Measurements from ENCODE around the gene USP3. TPM values are rescaled to one million over a fixed set of nuclear protein-coding genes. Genes with fewer than 3 reads are reported as not detected.

The USP3 gene
- total and polyA plus RNA-seq, 2 of the 4 experiments (the other 2 are of a cell fraction) = 17.3 to 52.3 TPM

GRCh38 chr15:63460210-63461155 lies 43.9 kb upstream of the USP3 start:
- Histone ChIP-seq H2AFZ (replicated peaks; ENCODE audit: low read length, poor library complexity) (peak overlapping the region; percentile 46), H3K14ac (replicated peaks; ENCODE audit: low read depth, low read length) (no peak overlapping the region), H3K4me2 (ENCODE audit: low read depth, low read length) (no peak overlapping the region), H2BK20ac (ENCODE audit: low read depth, low read length) (no peak overlapping the region), H3K9me1 (ENCODE audit: insufficient read depth, low read length) (no peaks in the 10 kb centered on the region; the same call in 1 of the 2 replicates), H2AK5ac (ENCODE audit: low read depth, low read length) (peak overlapping the region; percentile 20; the same call in 1 of the 2 replicates), H3K36me3 (ENCODE audit: control insufficient read depth, insufficient read depth, low read length) (no peaks in the 10 kb centered on the region), H3K27me3 (ENCODE audit: control insufficient read depth, insufficient read depth, low read length) (no peaks in the 10 kb centered on the region), H3K4me3 (ENCODE audit: insufficient read depth, low read depth, low read length) (no peak overlapping the region), H3K18ac (ENCODE audit: low read depth, low read length) (no peak overlapping the region), H2BK15ac (ENCODE audit: low read depth, low read length) (no peak overlapping the region), H2AK9ac (replicated peaks; ENCODE audit: low read depth, low read length, poor library complexity) (no peak overlapping the region), H3K4me1 (ENCODE audit: control insufficient read depth, insufficient read depth, low read length) (peaks cover 17% of the 10 kb centered on the region), H4K91ac (ENCODE audit: insufficient read depth, low read depth, low read length) (no peak overlapping the region), H2BK5ac (ENCODE audit: low read depth, low read length, poor library complexity, severe bottlenecking) (no peak overlapping the region), H3K56ac (ENCODE audit: extremely low read depth, insufficient read depth, low read length) (no peak overlapping the region), H3K79me1 (ENCODE audit: low read depth in 1 of 2, low read length in 2 of 2) (no peaks in the 10 kb centered on the region), H4K8ac (ENCODE audit: low read depth in 2 of 2, low read length in 2 of 2) (no peak overlapping the region), H4K20me1 (ENCODE audit: insufficient read depth, low read length) (no peaks in the 10 kb centered on the region), H3K27ac (ENCODE audit: insufficient read depth, low read length) (no peak overlapping the region), H3K23ac (ENCODE audit: low read depth, low read length) (no peak overlapping the region), H3K9me3 (ENCODE audit: control insufficient read depth, insufficient read depth, low read length) (peaks cover 2% of the 10 kb centered on the region), H3K9ac (ENCODE audit: low read depth, low read length) (no peak overlapping the region), H3K4ac (ENCODE audit: low read depth, low read length) (no peak overlapping the region), H2BK120ac (ENCODE audit: low read depth, low read length) (no peak overlapping the region), H4K5ac (ENCODE audit: low read depth, low read length) (no peak overlapping the region)
- DNase-seq (no peak), ATAC-seq (ENCODE audit: low read depth) (no peak)
- ChIA-PET POLR2A (ENCODE audit: unreplicated experiment) (no interaction called here), CTCF (interaction anchor here (0.5 kb wide), 1 partner anchor 17 kb away, joined by 4 read pairs; no protein-coding TSS in a partner anchor)
- intact Hi-C loops (cut with micrococcal nuclease) (loop anchor here (10.0 kb wide), 2 partner anchors 124 to 604 kb away; no protein-coding TSS in a partner anchor), in situ Hi-C loops (cut with MboI; ENCODE audit: low sequenced_read_pairs) (no loop called here), dilution Hi-C loops (cut with HindIII; ENCODE audit: low sequenced_read_pairs, unreplicated experiment) (no loop called here)
- 94% methylated on average over 3 of the region's 15 CpGs; no CpG with 5 or more reads in 1 of the 2 experiments for WGBS, 2 experiments (ENCODE audit: extremely low coverage in 2 of 2, insufficient read length in 1 of 2)
- TF ChIP-seq MXI1 (IDR thresholded peaks at IDR 0.05; ENCODE audit: borderline replicate concordance, low read depth, low read length) (no peak), BHLHE40 (IDR thresholded peaks at IDR 0.05; ENCODE audit: low read depth, low read length) (no peak), MAZ (IDR thresholded peaks at IDR 0.05; ENCODE audit: borderline replicate concordance, low read depth, low read length) (no peak), SMC3 (IDR thresholded peaks at IDR 0.05; ENCODE audit: low read depth, low read length) (no peak), POLR2A (IDR thresholded peaks at IDR 0.05; ENCODE audit: low read depth, low read length) (no peak), RAD21 (IDR thresholded peaks at IDR 0.05; ENCODE audit: low read length) (no peak), ELK1 (IDR thresholded peaks at IDR 0.05; ENCODE audit: borderline replicate concordance, low read depth, low read length) (no peak), CHD1 (IDR thresholded peaks at IDR 0.05; ENCODE audit: low read depth, low read length) (no peak), RFX5 (IDR thresholded peaks at IDR 0.05; ENCODE audit: low read depth, low read length) (no peak)
- BruUV-seq (replicated peaks) = no TSS peak
